Measurements from ENCODE around the gene CERS6. TPM values are rescaled to one million over a fixed set of nuclear protein-coding genes. Genes with fewer than 3 reads are reported as not detected.

Gene CERS6
- total and polyA plus RNA-seq, 10 of the 15 experiments (the other 5 are each of a cell fraction or from before 2014, with no cell fraction given), result 1.3 to 20.4 (median 14.1) TPM

GRCh38 chr2:168649562-168649961 is 193.5 kb downstream of the CERS6 start:
- RAD21 ChIA-PET (ENCODE audit: unreplicated experiment), result no interaction called here
- Histone ChIP-seq H4K20me1 (ENCODE audit: control insufficient read depth, insufficient read depth) (no peaks in the 10 kb centered on the region), H3K27me3 (replicated peaks in 1 of 2; ENCODE audit: control insufficient read depth in 2 of 2, insufficient read depth in 2 of 2, low read length in 1 of 2) (no peaks in the 10 kb centered on the region), H2AFZ (ENCODE audit: control insufficient read depth, low read depth, low read length) (no peak overlapping the region), H3K9me3 (replicated peaks; ENCODE audit: control insufficient read depth, insufficient read depth, low read length) (peaks cover 2% of the 10 kb centered on the region), H3K4me2 (ENCODE audit: control insufficient read depth, insufficient read depth) (no peak overlapping the region), H3K4me1 (ENCODE audit: control insufficient read depth, insufficient read depth, low read length) (no peaks in the 10 kb centered on the region), H3K4me3 (no peak overlapping the region), H3K9ac (ENCODE audit: control insufficient read depth, insufficient read depth, low read length) (no peak overlapping the region), H3K36me3 (ENCODE audit: control insufficient read depth in 2 of 2, insufficient read depth in 2 of 2, low read length in 1 of 2) (no peaks in the 10 kb centered on the region; a peak in 1 of 4 replicates), H3K27ac (ENCODE audit: control insufficient read depth, insufficient read depth) (no peak overlapping the region), H3K79me2 (ENCODE audit: control insufficient read depth, insufficient read depth, low read length) (peaks cover 11% of the 10 kb centered on the region)
- ATAC-seq (no peak), FAIRE-seq (no peak), DNase-seq (ENCODE audit: low read depth, low spot score) (no peak)
- SMC1A ChIA-PET (ENCODE audit: uncharacterized antibody, unreplicated experiment), result no interaction called here
- intact Hi-C loops (cut with micrococcal nuclease; ENCODE audit: unreplicated experiment) (no loop called here), in situ Hi-C loops (cut with MboI) (no loop called here)
- 100% methylated on average over 2 of the region's 2 CpGs for WGBS (ENCODE audit: insufficient coverage, insufficient replicate concordance, low lambda C conversion rate, missing lambda C conversion rate)
- POLR2A ChIA-PET, result no interaction called here
- CTCF ChIA-PET, result interaction anchor here (0.6 kb wide), 1 partner anchor 416 kb away, joined by 3 read pairs; no protein-coding TSS in a partner anchor
- BruUV-seq (replicated peaks), result no TSS peak
- TF ChIP-seq ZNF687 (IDR thresholded peaks at IDR 0.05), result no peak
- TF ChIP-seq MAX (IDR thresholded peaks at IDR 0.05; ENCODE audit: low read depth, low read length), result no peak
- TF ChIP-seq EZH2 (IDR thresholded peaks at IDR 0.05; ENCODE audit: borderline replicate concordance, control insufficient read depth, low read depth, low read length), result no peak
- no peak for TF ChIP-seq ATF3 (IDR thresholded peaks at IDR 0.05; ENCODE audit: borderline replicate concordance, extremely low read depth, low read depth, low read length)
- no peak for TF ChIP-seq MEF2B (IDR thresholded peaks at IDR 0.05; ENCODE audit: partially characterized antibody, poor library complexity, severe bottlenecking)
- TF ChIP-seq RELB (IDR thresholded peaks at IDR 0.05; ENCODE audit: low read depth), result no peak
- no peak for TF ChIP-seq NRF1 (conservative IDR thresholded peaks at IDR 0.05; ENCODE audit: low read depth, low read length)
- TF ChIP-seq JUNB (IDR thresholded peaks at IDR 0.05), result no peak
- TF ChIP-seq NFYA (IDR thresholded peaks at IDR 0.05; ENCODE audit: borderline replicate concordance, low read depth, low read length), result no peak
- no peak for TF ChIP-seq PKNOX1 (IDR thresholded peaks at IDR 0.05)
- no peak for TF ChIP-seq RFX5 (IDR thresholded peaks at IDR 0.05; ENCODE audit: low read depth, low read length)
- no peak for TF ChIP-seq MTA3 (IDR thresholded peaks at IDR 0.05; ENCODE audit: borderline replicate concordance, low read length)

Measured in GM12878 (cell line).